Stimulated activated naive CD8-positive, alpha-beta T cell treated with anti-CD3 and anti-CD28 coated beads, Interleukin-15, Interleukin-2, amounts not matched to agents 100 U/mL and 50 U/mL, for 24 hours (primary cell): ENCODE data around the gene MGAT4D.
"Not testable (repeated sequence)": the region's sequence is repeated elsewhere in the genome, so short reads cannot be mapped to it uniquely, and the experiment has no call there.

Experiments used
- ATAC-seq: fragments of 150-1000 bp; cut with Tn5 transposase; one replicate; pipeline ENCODE4 v1.10.0; 2021
- DNase-seq: peaks from one replicate; pipeline ENCODE4 v3.0.0; 2021

Gene MGAT4D

GRCh38 chr4:140497747-140498636, at the start of gene MGAT4D:
Gene MGAT4D, minus strand, starts transcription at chr4:140498293. Its CDS starts 71 bp downstream, at chr4:140498222.
- DNase-seq = peak; percentile 6
- ATAC-seq = peak; percentile 49

GRCh38 chr4:140533951-140534480, 35.9 kb upstream of the MGAT4D start:
- ATAC-seq = no peak
- no peak for DNase-seq

- ATAC-seq (no peak), DNase-seq (no peak)
Measured at GRCh38 chr4:140529434-140529833, 31.3 kb upstream of the MGAT4D start.

- ATAC-seq (peak; percentile 100), DNase-seq (peak; percentile 97)
Measured at GRCh38 chr4:140523857-140524742, 26.0 kb upstream of the MGAT4D start, which contains the start of gene ELMOD2. Gene ELMOD2, plus strand, starts transcription at chr4:140524168. Its CDS starts 1,261 bp downstream, at chr4:140525429.

GRCh38 chr4:140523370-140523856, 25.3 kb upstream of the MGAT4D start:
- ATAC-seq (no peak), DNase-seq (no peak)

GRCh38 chr4:140515423-140515822, 17.3 kb upstream of the MGAT4D start:
- no peak for ATAC-seq
- no peak for DNase-seq

- not testable (repeated sequence) for ATAC-seq, DNase-seq
Measured at GRCh38 chr4:140513765-140514164, 15.7 kb upstream of the MGAT4D start.

GRCh38 chr4:140504261-140504660, 6.2 kb upstream of the MGAT4D start:
- ATAC-seq (no peak), DNase-seq (no peak)

GRCh38 chr4:140499391-140499790, 1.3 kb upstream of the MGAT4D start:
- ATAC-seq = no peak

GRCh38 chr4:140497405-140497746, 717 bp downstream of the MGAT4D start:
- DNase-seq = no peak
- ATAC-seq = peak; percentile 19

More at GRCh38 chr4:140499391-140499790, 1.3 kb upstream of the MGAT4D start:
- no peak for DNase-seq

- DNase-seq (no peak), ATAC-seq (no peak)
Measured at GRCh38 chr4:140485939-140486338, 12.2 kb downstream of the MGAT4D start.

- DNase-seq (no peak), ATAC-seq (no peak)
Measured at GRCh38 chr4:140483445-140483844, 14.6 kb downstream of the MGAT4D start.

- ATAC-seq (no peak), DNase-seq (no peak)
Measured at GRCh38 chr4:140472156-140472555, 25.9 kb downstream of the MGAT4D start.

GRCh38 chr4:140469791-140470733, 28.0 kb downstream of the MGAT4D start:
- DNase-seq (no peak), ATAC-seq (no peak)

- DNase-seq = no peak
- ATAC-seq = no peak
Measured at GRCh38 chr4:140466146-140466545, 31.9 kb downstream of the MGAT4D start.

- ATAC-seq = no peak
- no peak for DNase-seq
Measured at GRCh38 chr4:140463614-140464013, 34.5 kb downstream of the MGAT4D start.

GRCh38 chr4:140463182-140463581, 34.9 kb downstream of the MGAT4D start:
- DNase-seq = no peak

GRCh38 chr4:140450352-140450751, 47.7 kb downstream of the MGAT4D start:
- DNase-seq (no peak), ATAC-seq (no peak)

More at GRCh38 chr4:140463182-140463581, 34.9 kb downstream of the MGAT4D start:
- no peak for ATAC-seq

- ATAC-seq = no peak
Measured at GRCh38 chr4:140448830-140449229, 49.3 kb downstream of the MGAT4D start.

GRCh38 chr4:140448162-140448561, 49.9 kb downstream of the MGAT4D start:
- no peak for DNase-seq
- no peak for ATAC-seq

More at GRCh38 chr4:140448830-140449229, 49.3 kb downstream of the MGAT4D start:
- no peak for DNase-seq

GRCh38 chr4:140444347-140444746, 53.7 kb downstream of the MGAT4D start:
- not testable (repeated sequence) for ATAC-seq, DNase-seq
